HG03460 (cell line): ENCODE data around the gene PRKD1.

Experiments used
- ATAC-seq: cut with Tn5 transposase; IDR thresholded peaks from one replicate; pipeline ENCODE4 v1.9.1; 2021; ENCODE audit not compliant: unreplicated experiment

PRKD1 gene

DNA sequence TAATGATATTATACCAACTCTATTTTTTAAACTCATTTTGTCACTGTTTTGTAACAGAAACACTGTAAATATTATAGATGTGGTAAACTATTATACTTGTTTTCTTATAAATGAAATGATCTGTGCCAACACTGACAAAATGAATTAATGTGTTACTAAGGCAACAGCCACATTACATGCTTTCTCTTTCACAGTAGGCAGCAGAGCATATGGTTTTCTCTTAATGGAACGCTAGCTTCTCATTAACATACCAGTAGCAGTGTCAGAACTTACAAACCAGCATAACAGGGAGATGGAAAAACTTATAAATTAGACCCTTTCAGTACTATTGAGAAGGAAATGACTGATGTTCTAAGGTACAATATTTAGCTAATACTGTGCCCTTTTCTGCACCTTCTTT, 398.8 kb downstream of the PRKD1 start:
- ATAC-seq: no peak

DNA sequence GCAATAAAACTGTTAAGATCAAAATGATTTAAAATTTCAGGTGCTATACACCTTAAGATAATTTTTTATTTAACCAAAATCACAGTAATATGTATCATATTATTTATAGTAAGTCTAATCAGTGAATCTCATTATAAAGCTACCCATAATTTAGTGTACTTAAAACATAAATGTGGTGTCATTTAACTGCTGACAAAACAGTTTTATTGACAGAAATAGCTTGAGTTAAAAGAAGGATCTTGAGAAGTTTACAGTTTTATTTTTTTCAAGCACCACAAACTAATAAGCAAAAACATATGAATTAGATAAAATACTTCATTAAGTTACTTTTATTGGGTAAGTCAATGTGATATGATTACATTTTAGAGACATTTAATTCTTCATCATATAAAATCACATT, 400.4 kb downstream of the PRKD1 start:
- ATAC-seq: no peak
